Esophagus squamous epithelium (tissue), 4 donors: Measurements from ENCODE around the gene ZNF646.

Experiments used
- POLR2A ChIP-seq, 4 donors: fragments of 450-650 bp; IDR thresholded peaks; one replicate each; pipeline ENCODE4 v1.6.1; 2017; ENCODE audit warnings: antibody characterized with exemption in 4 of 4, mild to moderate bottlenecking in 4 of 4, moderate library complexity in 3 of 4
- TF ChIP-seq, protein P1 (sequence below), 6 experiments: fragments of 450-650 bp in 4 of 6; fragments of 200-600 bp in 2 of 6; sonication (generic) in 2 of 6; IDR thresholded peaks; one replicate each; pipeline ENCODE4 v1.5.1; 2016 to 2019; ENCODE audit warnings: antibody characterized with exemption in 6 of 6, mild to moderate bottlenecking in 4 of 6, moderate library complexity in 4 of 6

DNA sequence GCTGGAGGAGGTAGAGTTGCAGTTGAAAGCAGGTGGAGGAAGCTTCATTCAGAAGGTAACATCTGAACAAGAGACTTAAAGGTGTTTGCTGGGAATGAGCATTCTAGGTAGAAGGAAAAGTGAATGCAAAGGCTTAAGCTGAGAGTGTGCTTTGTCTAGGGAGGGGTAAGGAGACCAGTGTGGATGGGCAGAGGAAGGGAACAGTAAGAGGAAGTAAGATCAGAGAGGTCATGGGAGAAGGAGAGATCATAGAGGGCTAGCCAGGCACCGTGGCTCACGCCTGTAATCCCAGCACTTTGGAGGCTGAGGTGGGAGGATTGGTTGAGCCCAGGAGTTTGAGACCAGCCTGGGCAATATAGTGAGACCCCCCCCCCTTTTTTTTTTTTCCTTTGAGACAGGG lies 37.5 kb upstream of the ZNF646 start:
- TF ChIP-seq, protein P1, sequence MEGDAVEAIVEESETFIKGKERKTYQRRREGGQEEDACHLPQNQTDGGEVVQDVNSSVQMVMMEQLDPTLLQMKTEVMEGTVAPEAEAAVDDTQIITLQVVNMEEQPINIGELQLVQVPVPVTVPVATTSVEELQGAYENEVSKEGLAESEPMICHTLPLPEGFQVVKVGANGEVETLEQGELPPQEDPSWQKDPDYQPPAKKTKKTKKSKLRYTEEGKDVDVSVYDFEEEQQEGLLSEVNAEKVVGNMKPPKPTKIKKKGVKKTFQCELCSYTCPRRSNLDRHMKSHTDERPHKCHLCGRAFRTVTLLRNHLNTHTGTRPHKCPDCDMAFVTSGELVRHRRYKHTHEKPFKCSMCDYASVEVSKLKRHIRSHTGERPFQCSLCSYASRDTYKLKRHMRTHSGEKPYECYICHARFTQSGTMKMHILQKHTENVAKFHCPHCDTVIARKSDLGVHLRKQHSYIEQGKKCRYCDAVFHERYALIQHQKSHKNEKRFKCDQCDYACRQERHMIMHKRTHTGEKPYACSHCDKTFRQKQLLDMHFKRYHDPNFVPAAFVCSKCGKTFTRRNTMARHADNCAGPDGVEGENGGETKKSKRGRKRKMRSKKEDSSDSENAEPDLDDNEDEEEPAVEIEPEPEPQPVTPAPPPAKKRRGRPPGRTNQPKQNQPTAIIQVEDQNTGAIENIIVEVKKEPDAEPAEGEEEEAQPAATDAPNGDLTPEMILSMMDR (IDR thresholded peaks at IDR 0.05): no peak
- TF ChIP-seq POLR2A (IDR thresholded peaks at IDR 0.05): no peak
